Measurements from ENCODE around the gene SLC16A12. TPM values are rescaled to one million over a fixed set of nuclear protein-coding genes. Genes with fewer than 3 reads are reported as not detected.

SLC16A12 gene
- total and polyA plus RNA-seq, 2 of the 4 experiments (the other 2 are of a cell fraction): 1.4 to 1.6 TPM

- no peaks in the 10 kb centered on the region for H3K36me3 ChIP-seq (ENCODE audit: control insufficient read depth, insufficient read depth, low read length)
- no peak overlapping the region for H2AFZ ChIP-seq (replicated peaks; ENCODE audit: low read length, poor library complexity)
- H2BK120ac ChIP-seq (ENCODE audit: low read depth, low read length): no peak overlapping the region
- no peak overlapping the region for H2BK5ac ChIP-seq (ENCODE audit: low read depth, low read length, poor library complexity, severe bottlenecking)
- CTCF ChIA-PET: no interaction called here
- in situ Hi-C loops (cut with MboI; ENCODE audit: low sequenced_read_pairs): loop anchor here (25.0 kb wide), 1 partner anchor 1422 kb away; the partner anchor contains the start of genes HTR7 and RPP30
- H3K4me2 ChIP-seq (ENCODE audit: low read depth, low read length): no peak overlapping the region
- no peaks in the 10 kb centered on the region for H3K79me1 ChIP-seq (ENCODE audit: low read depth in 1 of 2, low read length in 2 of 2)
- no peak overlapping the region for H4K5ac ChIP-seq (ENCODE audit: low read depth, low read length)
- no peaks in the 10 kb centered on the region for H3K27me3 ChIP-seq (ENCODE audit: control insufficient read depth, insufficient read depth, low read length)
- no TSS peak for BruUV-seq (replicated peaks)
- H3K18ac ChIP-seq (ENCODE audit: low read depth, low read length): no peak overlapping the region
- intact Hi-C loops (cut with micrococcal nuclease): no loop called here
- no peak overlapping the region for H3K9ac ChIP-seq (ENCODE audit: low read depth, low read length)
- H3K4me1 ChIP-seq (ENCODE audit: control insufficient read depth, insufficient read depth, low read length): peaks cover 3% of the 10 kb centered on the region
- H3K4ac ChIP-seq (ENCODE audit: low read depth, low read length): no peak overlapping the region
- no peak overlapping the region for H2AK9ac ChIP-seq (replicated peaks; ENCODE audit: low read depth, low read length, poor library complexity)
- H3K27ac ChIP-seq (ENCODE audit: insufficient read depth, low read length): no peak overlapping the region
- POLR2A ChIA-PET (ENCODE audit: unreplicated experiment): interaction anchor here (0.6 kb wide), 1 partner anchor 449 kb away, joined by 4 read pairs; no protein-coding TSS in a partner anchor
- H2BK15ac ChIP-seq (ENCODE audit: low read depth, low read length): no peak overlapping the region
- no peak overlapping the region for H2BK20ac ChIP-seq (ENCODE audit: low read depth, low read length)
- no peak overlapping the region for H4K8ac ChIP-seq (ENCODE audit: low read depth in 2 of 2, low read length in 2 of 2)
- H3K56ac ChIP-seq (ENCODE audit: extremely low read depth, insufficient read depth, low read length): no peak overlapping the region
- ATAC-seq (ENCODE audit: low read depth): no peak
- no peaks in the 10 kb centered on the region for H3K9me3 ChIP-seq (ENCODE audit: control insufficient read depth, insufficient read depth, low read length)
- dilution Hi-C loops (cut with HindIII; ENCODE audit: low sequenced_read_pairs, unreplicated experiment): no loop called here
- no peak for DNase-seq
- H3K4me3 ChIP-seq (ENCODE audit: insufficient read depth, low read depth, low read length): no peak overlapping the region
- no peak overlapping the region for H3K23ac ChIP-seq (ENCODE audit: low read depth, low read length)
- no peak overlapping the region for H2AK5ac ChIP-seq (ENCODE audit: low read depth, low read length)
- H4K20me1 ChIP-seq (ENCODE audit: insufficient read depth, low read length): no peaks in the 10 kb centered on the region
- no peak overlapping the region for H3K14ac ChIP-seq (replicated peaks; ENCODE audit: low read depth, low read length)
- 0 out of 2 replicates have a peak, but pooled peaks cover 8% of the 10 kb centered on the region for H3K9me1 ChIP-seq (ENCODE audit: insufficient read depth, low read length)
- WGBS, 2 experiments (ENCODE audit: extremely low coverage in 2 of 2, insufficient read length in 1 of 2): no CpG with 5 or more reads among the region's 4 CpGs
- H4K91ac ChIP-seq (ENCODE audit: insufficient read depth, low read depth, low read length): no peak overlapping the region
- no peak for TF ChIP-seq CHD1 (IDR thresholded peaks at IDR 0.05; ENCODE audit: low read depth, low read length)
- no peak for TF ChIP-seq MXI1 (IDR thresholded peaks at IDR 0.05; ENCODE audit: borderline replicate concordance, low read depth, low read length)
- TF ChIP-seq SMC3 (IDR thresholded peaks at IDR 0.05; ENCODE audit: low read depth, low read length): no peak
- no peak for TF ChIP-seq FOS (IDR thresholded peaks at IDR 0.05; ENCODE audit: low read depth, low read length)
- no peak for TF ChIP-seq BHLHE40 (IDR thresholded peaks at IDR 0.05; ENCODE audit: low read depth, low read length)
- TF ChIP-seq POLR2A (IDR thresholded peaks at IDR 0.05; ENCODE audit: low read depth, low read length): no peak
- no peak for TF ChIP-seq MAZ (IDR thresholded peaks at IDR 0.05; ENCODE audit: borderline replicate concordance, low read depth, low read length)
- no peak for TF ChIP-seq RAD21 (IDR thresholded peaks at IDR 0.05; ENCODE audit: low read length)
- no peak for TF ChIP-seq CTCF (conservative IDR thresholded peaks at IDR 0.05; ENCODE audit: low read depth, low read length)
- no peak for TF ChIP-seq ELK1 (IDR thresholded peaks at IDR 0.05; ENCODE audit: borderline replicate concordance, low read depth, low read length)
- no peak for TF ChIP-seq RCOR1 (IDR thresholded peaks at IDR 0.05; ENCODE audit: insufficient replicate concordance, low read length)
- TF ChIP-seq MAFK (IDR thresholded peaks at IDR 0.05; ENCODE audit: low read depth, low read length): no peak
- no peak for TF ChIP-seq RFX5 (IDR thresholded peaks at IDR 0.05; ENCODE audit: low read depth, low read length)
- no peak for TF ChIP-seq NFE2L2 (IDR thresholded peaks at IDR 0.05; ENCODE audit: low read depth, low read length)
- TF ChIP-seq, protein P1, sequence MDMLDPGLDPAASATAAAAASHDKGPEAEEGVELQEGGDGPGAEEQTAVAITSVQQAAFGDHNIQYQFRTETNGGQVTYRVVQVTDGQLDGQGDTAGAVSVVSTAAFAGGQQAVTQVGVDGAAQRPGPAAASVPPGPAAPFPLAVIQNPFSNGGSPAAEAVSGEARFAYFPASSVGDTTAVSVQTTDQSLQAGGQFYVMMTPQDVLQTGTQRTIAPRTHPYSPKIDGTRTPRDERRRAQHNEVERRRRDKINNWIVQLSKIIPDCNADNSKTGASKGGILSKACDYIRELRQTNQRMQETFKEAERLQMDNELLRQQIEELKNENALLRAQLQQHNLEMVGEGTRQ (IDR thresholded peaks at IDR 0.05; ENCODE audit: low read depth, low read length): no peak
Observed at GRCh38 chr10:89440226-89441009, 95.0 kb downstream of the SLC16A12 start.

Data from IMR-90 (cell line).